GM10266 (cell line): ENCODE measurements around the gene GALR2.
"Not testable (repeated sequence)": the region's sequence is repeated elsewhere in the genome, so short reads cannot be mapped to it uniquely, and the experiment has no call there.

ENCODE experiments used
- DNase-seq: peaks from one replicate; pipeline ENCODE4 v3.0.0; 2012; ENCODE audit errors: extremely low spot score
- TF ChIP-seq, protein P1 (sequence below): IDR thresholded peaks from 2 replicates; pipeline ENCODE4 v1.5.1; 2012; ENCODE audit warnings: mild to moderate bottlenecking, low read depth; ENCODE audit not compliant: control insufficient read depth, insufficient read depth; ENCODE audit errors: missing control alignments

Gene GALR2

DNA sequence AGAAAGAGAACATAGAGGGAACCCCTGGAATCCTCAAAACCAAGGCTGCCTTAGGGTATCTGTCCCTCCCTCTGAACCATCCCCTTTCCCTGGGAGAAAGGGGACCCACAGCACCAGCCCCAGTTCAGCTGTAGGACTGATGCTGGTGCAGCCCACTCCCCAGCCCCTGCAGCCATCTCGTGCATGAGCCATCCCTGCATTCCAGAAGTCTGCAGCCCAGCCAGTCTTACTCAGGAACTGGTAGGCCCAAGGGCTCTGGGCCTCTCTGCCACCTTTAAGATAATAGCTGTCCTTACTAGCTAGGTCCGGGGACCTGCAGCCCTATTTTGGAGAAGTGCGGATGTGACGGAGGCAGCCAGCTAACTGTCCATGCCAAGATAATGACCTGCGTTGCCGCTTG is 41.4 kb upstream of the GALR2 start:
- TF ChIP-seq, protein P1, sequence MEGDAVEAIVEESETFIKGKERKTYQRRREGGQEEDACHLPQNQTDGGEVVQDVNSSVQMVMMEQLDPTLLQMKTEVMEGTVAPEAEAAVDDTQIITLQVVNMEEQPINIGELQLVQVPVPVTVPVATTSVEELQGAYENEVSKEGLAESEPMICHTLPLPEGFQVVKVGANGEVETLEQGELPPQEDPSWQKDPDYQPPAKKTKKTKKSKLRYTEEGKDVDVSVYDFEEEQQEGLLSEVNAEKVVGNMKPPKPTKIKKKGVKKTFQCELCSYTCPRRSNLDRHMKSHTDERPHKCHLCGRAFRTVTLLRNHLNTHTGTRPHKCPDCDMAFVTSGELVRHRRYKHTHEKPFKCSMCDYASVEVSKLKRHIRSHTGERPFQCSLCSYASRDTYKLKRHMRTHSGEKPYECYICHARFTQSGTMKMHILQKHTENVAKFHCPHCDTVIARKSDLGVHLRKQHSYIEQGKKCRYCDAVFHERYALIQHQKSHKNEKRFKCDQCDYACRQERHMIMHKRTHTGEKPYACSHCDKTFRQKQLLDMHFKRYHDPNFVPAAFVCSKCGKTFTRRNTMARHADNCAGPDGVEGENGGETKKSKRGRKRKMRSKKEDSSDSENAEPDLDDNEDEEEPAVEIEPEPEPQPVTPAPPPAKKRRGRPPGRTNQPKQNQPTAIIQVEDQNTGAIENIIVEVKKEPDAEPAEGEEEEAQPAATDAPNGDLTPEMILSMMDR, result no peak
- DNase-seq, result no peak

DNA sequence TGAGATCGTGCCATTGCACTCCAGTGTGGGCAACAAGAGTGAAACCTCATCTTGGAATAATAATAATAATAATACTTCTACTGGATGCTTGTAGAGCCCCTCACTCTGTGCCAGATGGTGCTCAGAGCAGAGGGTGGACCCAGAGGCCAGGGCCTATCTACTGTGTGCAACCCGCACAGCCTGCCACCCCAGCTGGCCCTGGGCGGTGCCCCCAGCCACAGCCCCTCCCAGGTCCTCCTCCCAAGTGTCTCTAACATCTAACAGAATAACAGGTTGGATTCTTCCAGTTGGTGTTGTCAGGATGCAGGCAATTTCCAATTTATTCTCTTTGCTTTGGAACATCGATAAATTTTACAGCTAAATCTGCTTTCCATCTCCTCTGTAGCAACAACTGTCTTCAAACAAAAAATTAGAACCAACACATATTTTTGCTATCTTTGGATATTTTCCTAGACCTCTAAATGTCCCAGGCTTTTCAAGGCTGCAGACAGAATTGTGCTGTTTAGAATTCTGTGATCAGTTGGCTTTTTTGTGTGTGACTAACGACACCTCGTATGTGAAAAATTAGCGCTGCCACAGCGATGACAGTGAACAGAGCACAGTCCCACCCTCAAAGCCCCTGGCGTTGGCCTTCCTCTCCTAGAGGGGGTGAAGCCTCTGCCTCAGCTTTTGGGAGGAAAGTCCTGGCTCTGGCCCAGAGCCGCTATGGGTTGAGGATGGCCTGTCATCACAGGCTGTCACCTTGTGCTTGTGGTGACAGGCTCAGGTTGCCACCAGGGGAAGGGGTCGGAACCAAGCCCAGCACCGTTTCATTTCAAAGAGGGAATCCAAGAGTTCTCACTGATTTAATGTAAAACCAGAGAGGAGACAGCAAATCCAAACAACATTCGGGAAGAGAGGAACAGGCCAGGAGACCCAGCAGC is 39.9 kb upstream of the GALR2 start:
- DNase-seq, result no peak
- TF ChIP-seq, protein P1, result no peak

DNA sequence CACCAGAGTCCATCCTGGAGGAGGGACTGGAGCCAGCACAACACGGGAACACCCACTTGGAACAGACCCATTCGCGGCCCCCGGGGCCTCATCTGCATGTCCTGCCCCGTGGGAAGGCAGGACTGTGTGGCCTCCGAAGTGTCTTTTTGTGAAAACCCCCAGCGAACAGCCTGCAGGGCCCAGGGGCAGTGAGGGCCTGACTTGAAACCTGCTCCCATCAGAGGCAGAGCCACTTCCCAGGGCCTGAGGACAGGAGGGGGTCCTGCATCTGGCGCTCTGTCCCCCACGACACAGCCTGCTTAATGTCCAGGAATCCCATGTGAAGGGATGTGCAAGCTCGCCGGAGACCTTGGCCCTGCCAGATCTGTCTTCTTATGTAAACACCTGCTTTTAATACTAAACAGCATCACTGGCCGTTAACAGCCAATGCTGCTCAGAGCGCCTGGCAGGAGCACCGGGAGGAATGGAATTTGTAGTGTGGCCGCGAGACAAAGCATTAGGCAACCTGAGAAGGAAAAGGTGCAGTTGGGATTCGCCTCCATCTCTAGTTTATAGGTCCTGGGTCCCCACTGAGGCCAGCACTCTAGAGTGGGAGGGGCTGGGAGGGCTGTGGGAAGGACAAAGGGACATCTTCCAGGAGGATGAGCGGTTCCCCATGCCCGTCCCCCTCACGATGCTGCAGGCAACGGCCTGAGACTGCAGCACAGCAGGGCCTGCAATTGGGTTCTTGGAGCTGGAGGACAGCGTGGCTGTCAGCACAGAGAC is 37.9 kb upstream of the GALR2 start:
- no peak for DNase-seq
- TF ChIP-seq, protein P1, result no peak

DNA sequence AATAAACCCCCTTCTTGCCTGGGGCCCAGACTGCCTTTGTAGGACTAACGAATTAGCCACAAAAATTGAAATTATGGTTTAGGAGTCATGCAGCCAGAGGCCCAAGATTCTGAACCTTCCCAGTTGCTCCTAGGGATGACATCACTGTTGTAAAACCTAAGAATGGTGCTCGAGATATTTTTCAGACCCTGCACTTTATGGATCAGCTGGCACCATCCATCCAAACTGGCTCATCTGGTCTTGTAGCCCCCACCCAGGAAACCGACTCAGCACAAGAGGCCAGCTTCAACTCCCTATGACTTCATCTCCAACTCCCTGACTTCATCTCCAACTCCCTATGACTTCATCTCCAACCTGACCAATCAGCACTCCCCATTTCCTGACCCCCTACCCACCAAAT is 36.5 kb upstream of the GALR2 start:
- DNase-seq, result no peak
- TF ChIP-seq, protein P1, result no peak

DNA sequence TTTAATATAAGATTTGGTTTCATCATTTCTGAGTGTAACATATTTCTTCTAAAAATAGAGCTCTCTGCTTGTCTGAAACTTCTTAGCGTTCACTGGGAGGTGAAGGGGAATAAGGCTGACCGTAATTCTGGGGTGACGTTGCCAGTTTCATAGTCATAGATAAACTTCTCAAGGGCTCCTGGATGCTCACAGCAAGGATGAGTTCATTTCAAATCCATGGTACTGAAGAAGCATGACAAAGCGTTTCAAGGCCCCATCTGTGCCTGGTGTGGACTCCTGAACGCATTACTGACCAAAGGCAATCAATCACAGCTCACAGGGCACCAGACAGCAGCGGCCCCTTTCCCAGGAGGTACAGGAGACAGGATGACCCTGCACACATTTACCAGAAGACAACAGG is 35.5 kb upstream of the GALR2 start:
- TF ChIP-seq, protein P1, result no peak
- no peak for DNase-seq

DNA sequence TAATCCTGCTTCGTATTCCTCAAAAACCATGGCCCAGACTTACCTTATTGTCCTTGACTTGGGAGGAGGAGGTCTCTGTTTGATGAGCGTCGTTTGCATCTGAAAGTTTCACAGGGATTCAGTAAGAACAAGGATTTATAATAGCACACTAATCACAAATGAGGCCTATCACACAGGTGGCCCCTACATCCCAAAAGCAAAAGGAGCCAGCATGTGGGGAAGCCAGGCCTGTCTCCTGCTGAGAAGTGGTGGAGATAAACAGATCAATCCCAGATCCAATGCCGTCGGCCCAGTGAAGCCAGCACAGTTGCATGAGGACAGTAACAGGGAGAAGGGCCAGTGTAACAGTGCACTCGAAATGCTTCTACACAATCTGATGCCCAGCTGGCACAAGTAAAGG is 34.2 kb upstream of the GALR2 start:
- TF ChIP-seq, protein P1, result no peak
- DNase-seq, result no peak

DNA sequence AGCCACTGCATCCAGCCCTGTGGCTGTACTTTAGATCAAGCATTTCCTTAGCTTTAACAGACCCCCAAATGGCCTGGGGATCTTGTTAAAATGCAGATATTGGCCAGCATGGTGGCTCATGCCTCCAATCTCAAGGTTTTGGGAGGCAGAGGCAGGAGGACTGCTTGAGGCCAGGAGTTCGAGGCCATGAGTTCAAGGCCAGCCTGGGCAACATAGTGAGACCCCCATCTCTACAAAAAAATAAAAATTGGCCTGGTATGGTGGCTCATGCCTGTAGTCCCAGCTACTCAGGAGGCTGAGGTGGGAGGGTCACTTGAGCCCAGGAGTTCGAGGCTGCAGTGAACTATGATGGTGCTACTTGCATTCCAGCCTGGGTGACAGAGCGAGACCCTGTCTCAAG is 31.7 kb upstream of the GALR2 start:
- DNase-seq, result not testable (repeated sequence)

DNA sequence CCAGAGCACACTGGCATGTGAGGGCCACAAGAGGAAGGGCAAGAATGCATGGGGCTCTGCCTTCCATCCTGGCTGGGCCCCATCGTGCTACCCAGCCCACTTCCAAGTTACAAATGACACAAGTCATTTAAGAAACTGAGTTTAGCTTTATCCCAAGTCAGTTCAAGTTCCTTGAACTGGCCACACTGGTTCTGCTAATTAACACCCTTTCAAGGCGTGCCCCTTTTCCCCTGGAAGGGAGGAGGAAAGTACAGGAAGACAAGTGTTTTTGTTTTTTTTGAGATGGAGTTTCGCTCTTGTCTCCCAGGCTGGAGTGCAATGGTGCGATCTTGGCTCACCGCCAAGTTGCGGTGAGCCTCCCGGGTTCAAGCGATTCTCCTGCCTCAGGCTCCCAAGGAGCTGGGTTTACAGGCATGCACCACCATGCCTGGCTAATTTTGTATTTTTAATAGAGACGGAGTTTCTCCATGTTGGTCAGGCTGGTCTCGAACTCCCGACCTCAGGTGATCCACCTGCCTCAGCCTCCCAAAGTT is 30.0 kb upstream of the GALR2 start:
- not testable (repeated sequence) for DNase-seq
